NCI-H1436 (cell line): ENCODE results near the gene BACH1.
"Not testable (repeated sequence)": the region's sequence is repeated elsewhere in the genome, so short reads cannot be mapped to it uniquely, and the experiment has no call there.

ENCODE experiments used
- DNase-seq: peaks from one replicate; lab custom pipeline; 2025; lab: John Stamatoyannopoulos, UW

BACH1 gene

DNA sequence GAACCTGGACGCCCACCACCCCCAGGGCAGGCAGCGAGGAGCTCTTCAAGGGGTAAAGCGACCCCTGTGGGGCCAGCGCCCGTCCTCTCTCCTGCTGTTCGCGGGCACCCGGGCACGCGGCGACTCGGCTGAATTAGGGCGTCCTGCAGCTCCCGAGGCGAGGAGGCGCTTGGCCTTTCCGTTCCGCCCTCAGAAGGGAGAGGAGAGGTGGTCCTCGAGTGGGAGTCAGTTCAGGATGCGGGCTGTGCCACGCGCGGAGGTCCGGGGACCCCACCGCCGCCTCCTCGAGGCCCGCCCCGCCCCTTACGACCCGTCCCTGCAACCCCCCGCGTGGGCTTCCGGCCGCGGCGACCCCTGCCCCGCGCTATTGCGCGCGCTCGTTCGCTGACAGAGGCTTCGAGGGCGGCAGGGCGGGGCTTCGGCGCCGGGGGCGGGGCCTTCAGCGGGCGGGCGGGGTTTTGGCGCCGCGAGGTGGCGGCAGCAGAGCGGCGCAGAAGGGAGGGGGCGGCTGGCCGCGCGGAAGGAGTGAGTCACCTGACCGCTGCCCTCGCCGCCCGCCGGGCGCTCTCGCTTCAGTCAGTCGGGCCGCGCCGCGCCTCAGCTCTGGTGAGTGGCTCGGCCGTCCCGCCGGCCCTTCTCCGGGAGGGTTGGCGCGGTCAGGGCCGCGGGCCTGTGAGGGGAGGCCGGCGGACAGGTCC lies at the start of gene BACH1:
Gene BACH1 (plus strand): TSS at position 575 of the 698 bp plus-strand sequence. CDS start 22,359 bp downstream, outside the sequence.
- peak; percentile 79 for DNase-seq

- not testable (repeated sequence) for DNase-seq
Measured at GRCh38 chr21:29249289-29249688, 49.4 kb upstream of the BACH1 start.

- no peak for DNase-seq
Measured at GRCh38 chr21:29250636-29251035, 48.1 kb upstream of the BACH1 start.

DNA sequence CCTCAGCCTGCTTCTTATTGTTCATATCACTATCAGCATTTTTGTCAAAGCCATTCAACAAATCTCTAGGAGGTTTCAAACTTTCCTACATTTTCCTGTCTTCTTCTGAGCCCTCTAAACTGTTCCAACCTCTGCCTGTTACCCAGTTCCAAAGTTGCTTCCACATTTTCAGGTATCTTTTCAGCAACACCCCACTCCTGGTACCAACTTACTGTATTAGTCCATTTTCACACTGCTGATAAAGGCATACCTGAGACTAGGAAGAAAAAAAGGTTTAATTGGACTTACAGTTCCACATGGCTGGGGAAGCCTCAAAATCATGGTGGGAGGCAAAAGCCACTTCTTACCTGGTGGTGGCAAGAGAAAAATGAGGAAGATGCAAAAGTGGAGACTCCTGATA lies 44.9 kb upstream of the BACH1 start:
- not testable (repeated sequence) for DNase-seq

DNA sequence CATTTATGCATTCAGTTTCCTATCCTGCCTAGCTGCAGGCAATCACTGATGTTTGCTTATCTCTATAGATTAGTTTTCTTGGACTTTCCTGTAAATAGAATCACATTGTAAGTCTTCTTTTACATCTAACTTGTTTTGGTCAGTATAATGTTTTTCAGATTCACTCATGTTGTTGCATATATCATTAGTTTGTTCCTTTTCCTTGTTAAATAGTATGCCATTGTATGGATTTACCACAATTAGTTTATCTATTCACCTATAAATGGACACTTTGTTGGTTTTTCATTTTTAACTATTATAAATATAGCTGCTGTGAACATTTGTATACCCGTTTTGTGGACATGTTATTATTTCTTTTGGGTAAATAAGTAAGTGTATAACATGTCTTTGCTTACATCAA lies 44.2 kb upstream of the BACH1 start:
- DNase-seq, result no peak

- peak; percentile 13 for DNase-seq
Measured at GRCh38 chr21:29256126-29256910, 42.4 kb upstream of the BACH1 start.

GRCh38 chr21:29257701-29258100 lies 41.0 kb upstream of the BACH1 start:
- DNase-seq, result no peak

DNA sequence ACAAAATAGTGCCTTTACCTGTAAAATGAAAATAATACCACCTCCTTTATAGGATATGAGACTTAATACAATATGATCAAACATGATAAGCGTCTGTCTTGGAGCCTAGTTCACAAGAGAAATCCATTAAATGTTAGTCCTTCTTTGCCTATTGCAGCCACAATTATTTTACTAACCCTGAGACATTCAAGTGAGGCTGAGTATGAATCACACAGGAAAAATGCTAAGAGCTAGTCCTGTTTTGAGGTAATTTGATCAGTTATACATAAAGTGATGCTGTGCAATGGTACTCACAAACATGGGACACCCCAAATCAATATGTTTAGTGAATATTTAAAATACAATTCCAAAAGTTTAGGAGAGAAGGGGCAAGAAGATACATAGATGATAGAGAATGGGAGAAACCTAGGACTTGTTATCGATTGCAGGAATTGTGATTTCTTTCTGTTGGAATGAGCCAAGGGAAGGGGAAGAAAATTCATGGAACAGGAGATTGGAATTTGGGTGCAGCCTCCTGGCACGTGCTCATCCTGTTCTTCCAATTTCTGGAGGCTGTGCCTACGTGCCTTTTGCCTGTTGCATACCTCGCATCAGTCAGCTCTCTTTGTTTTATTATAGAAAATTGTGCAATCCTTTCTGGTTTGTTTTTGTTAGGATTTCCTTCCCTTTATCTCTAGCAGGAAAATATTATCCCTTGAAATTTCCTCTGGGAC lies 39.9 kb upstream of the BACH1 start:
- no peak for DNase-seq

DNA sequence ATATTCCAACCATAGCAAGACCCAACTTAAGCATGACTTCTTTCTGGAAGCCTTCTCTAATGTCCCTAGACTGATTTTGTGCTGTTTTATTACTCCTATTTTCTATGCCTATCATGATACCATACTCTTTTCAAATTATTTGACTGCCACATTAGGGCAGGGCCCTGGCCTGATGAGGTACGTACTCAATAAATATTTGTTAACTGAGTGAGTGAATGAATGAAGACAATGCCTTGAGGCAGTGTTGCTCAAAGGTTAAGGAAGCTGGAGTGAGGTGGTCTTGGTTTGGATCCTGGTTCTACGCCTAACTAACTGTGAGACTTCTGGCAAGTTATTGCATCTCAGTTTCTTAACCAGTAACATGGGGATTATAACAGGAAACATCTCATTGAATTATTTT lies 38.3 kb upstream of the BACH1 start:
- DNase-seq, result no peak

GRCh38 chr21:29261555-29262540 lies 36.9 kb upstream of the BACH1 start:
- no peak for DNase-seq

GRCh38 chr21:29264721-29265120 lies 34.0 kb upstream of the BACH1 start:
- no peak for DNase-seq

DNA sequence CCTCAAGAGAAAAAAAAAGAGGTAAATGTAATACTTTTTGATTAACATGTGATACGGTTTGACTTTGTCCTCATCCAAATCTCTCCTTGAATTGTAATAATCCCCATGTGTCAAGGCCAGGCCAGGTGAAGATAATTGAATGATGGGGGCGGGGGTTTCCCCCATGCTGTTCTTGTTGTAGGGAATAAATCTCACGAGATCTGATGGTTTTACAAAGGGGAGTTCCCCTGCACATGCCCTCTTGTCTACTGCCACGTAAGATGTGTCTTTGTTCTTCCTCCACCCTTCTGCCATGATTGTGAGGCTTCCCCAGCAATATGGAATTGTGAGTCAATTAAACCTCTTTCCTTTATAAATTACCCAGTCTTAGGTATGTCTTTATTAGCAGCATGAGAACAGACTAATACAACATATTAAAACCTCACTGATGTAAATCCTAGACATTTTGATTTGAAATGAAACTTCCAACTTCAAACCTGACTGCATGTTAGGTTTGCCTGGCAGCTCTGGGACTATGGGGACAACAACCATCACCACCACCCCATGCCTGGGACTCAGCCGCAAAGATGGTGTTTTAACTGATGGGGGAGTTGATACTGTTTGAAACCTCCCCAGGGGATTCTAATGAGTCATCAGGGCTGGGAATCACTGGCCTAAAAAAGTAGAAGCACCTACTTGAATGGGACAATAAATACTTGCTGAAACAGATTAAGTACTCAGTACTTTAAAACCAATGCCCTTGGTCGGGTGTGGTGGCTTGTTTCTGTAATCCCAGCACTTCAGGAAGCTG lies 32.8 kb upstream of the BACH1 start:
- DNase-seq, result no peak

GRCh38 chr21:29267666-29268065 lies 31.1 kb upstream of the BACH1 start:
- DNase-seq, result no peak

- no peak for DNase-seq
Measured at GRCh38 chr21:29271927-29272333, 26.8 kb upstream of the BACH1 start.

DNA sequence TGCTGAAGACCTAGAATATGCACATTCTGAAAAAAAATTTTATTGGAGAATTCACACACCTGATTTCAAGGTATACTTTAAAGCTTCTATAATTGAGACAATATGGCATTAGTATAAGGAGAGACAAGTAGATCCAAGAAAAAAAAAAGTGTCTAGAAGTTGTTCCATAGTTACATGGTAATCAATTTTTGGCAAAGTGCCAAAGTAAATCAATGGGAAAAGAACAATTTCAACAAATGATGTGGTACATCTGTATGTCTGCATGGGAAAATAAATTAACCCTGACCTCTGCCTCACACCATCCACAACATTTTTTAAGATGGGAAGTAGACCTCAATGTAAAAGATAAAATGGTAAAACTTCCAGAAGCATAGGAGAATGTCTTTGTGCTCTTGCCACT lies 21.3 kb upstream of the BACH1 start:
- no peak for DNase-seq

GRCh38 chr21:29279558-29279957 lies 19.2 kb upstream of the BACH1 start:
- DNase-seq, result no peak

DNA sequence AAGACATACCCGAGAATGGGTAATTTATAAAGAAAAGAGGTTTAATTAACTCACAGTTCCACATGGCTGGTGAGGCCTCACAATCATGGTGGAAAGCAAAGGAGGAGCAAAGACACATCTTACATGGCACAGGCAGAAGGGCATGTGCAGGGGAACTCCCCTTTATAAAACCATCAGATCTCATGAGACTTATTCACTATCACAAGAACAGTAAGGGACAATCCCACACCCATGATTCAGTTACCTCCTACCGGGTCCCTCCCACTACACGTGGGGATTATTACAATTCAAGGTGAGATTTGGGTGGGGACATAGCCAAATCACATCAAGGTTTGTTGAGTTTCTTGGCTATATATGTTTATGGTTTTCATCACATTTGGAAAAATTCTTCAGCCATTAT lies 16.9 kb upstream of the BACH1 start:
- not testable (repeated sequence) for DNase-seq

DNA sequence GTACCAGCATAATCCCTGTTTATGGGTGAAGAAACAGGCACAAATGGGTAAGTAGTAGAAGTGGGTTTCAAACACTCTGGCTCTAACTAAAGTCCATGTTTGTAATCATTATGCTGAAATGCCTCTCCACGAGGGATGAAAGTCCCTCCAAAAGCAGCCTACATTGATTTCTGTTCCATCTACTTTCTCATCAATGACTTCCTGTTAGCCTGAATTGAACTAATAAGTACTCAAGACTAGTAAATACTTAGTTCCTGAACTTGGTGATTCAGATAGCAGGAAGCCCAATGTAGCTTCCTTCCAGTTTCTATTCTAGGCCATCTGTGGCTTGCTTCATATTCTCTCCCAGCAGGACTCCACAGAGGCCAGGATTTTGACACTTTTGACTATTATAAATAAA lies 11.3 kb upstream of the BACH1 start:
- DNase-seq, result no peak

DNA sequence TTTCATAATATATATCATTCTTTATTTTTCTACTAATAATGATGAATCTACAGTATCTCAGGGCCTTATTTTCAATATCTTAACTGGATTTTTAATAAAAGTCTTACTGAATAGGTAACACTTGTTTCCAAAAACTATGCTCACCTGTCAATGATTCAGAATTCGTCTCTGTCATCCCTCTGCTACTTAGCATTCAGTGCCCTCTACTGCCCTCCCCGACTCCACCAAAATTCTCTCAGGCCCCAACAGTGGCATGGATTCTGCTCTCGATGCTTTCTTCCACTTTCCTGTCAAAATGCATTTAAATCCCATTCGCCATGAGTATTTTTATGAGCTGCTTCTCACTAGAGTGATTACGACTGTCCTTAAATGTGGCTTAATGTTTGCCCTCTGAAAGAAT lies 10.5 kb upstream of the BACH1 start:
- no peak for DNase-seq

DNA sequence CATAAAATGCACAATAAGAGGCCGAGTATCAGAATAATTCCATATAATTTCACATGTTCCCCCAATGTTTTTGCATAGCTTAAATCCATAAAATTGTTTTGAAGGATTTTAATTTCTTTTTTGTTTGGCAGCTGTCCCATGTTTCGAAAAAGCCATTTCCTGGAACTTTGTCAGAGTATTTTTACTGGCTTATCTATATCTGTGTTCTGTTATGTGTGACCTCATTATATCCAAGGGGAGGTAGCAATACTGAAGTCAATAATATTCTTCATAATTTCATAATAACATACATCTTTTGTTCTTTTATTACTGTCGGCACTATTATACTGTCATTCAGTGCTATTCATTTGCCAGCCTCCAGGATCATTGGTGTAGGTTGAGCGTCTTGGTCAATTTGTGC lies 9.4 kb upstream of the BACH1 start:
- no peak for DNase-seq

- DNase-seq, result no peak
Measured at GRCh38 chr21:29290240-29290639, 8.5 kb upstream of the BACH1 start.
